Stimulated activated CD8-positive, alpha-beta memory T cell treated with anti-CD3 and anti-CD28 coated beads, Interleukin-2, amount 100 ng/mL, for 1 hour (primary cell): Measurements from ENCODE around the gene KCNH5.
"Not testable (repeated sequence)": the region's sequence is repeated elsewhere in the genome, so short reads cannot be mapped to it uniquely, and the experiment has no call there.

Experiments
- DNase-seq, 2 donors: peaks; one replicate each; pipeline ENCODE4 v3.0.0-alpha.2; 2020; ENCODE audit warnings: low read depth in 2 of 2

KCNH5 gene

GRCh38 chr14:62882967-62883366 is 162.3 kb downstream of the KCNH5 start:
- DNase-seq, result no peak

GRCh38 chr14:62866376-62866775 is 178.9 kb downstream of the KCNH5 start:
- no peak for DNase-seq

GRCh38 chr14:62864588-62864987 is 180.7 kb downstream of the KCNH5 start:
- DNase-seq, result no peak

GRCh38 chr14:62858011-62858410 is 187.2 kb downstream of the KCNH5 start:
- DNase-seq, result not testable (repeated sequence)

- no peak for DNase-seq
Observed at GRCh38 chr14:62854951-62855350, 190.3 kb downstream of the KCNH5 start.

GRCh38 chr14:62847168-62847567 is 198.1 kb downstream of the KCNH5 start:
- no peak for DNase-seq

GRCh38 chr14:62844546-62844945 is 200.7 kb downstream of the KCNH5 start:
- no peak for DNase-seq

GRCh38 chr14:62824086-62824485 is 221.2 kb downstream of the KCNH5 start:
- no peak for DNase-seq

- DNase-seq, result no peak
Observed at GRCh38 chr14:62819931-62820330, 225.3 kb downstream of the KCNH5 start.

GRCh38 chr14:62807636-62808035 is 237.6 kb downstream of the KCNH5 start:
- DNase-seq, result no peak

- no peak for DNase-seq
Observed at GRCh38 chr14:62800577-62800976, 244.7 kb downstream of the KCNH5 start.

- DNase-seq, result no peak
Observed at GRCh38 chr14:62796431-62796830, 248.8 kb downstream of the KCNH5 start.

- DNase-seq, result no peak
Observed at GRCh38 chr14:62792578-62792977, 252.7 kb downstream of the KCNH5 start.

- DNase-seq, result not testable (repeated sequence)
Observed at GRCh38 chr14:62781328-62781727, 263.9 kb downstream of the KCNH5 start.

- DNase-seq, result no peak
Observed at GRCh38 chr14:62778852-62779251, 266.4 kb downstream of the KCNH5 start.

GRCh38 chr14:62778310-62778709 is 266.9 kb downstream of the KCNH5 start:
- DNase-seq, result no peak

- DNase-seq, result no peak
Observed at GRCh38 chr14:62777510-62777909, 267.7 kb downstream of the KCNH5 start.

- no peak for DNase-seq
Observed at GRCh38 chr14:62776300-62776699, 269.0 kb downstream of the KCNH5 start.

- no peak for DNase-seq
Observed at GRCh38 chr14:62768753-62769152, 276.5 kb downstream of the KCNH5 start.

GRCh38 chr14:62763951-62764350 is 281.3 kb downstream of the KCNH5 start:
- no peak for DNase-seq

- DNase-seq, result no peak
Observed at GRCh38 chr14:62759796-62760195, 285.5 kb downstream of the KCNH5 start.

GRCh38 chr14:62746881-62747280 is 298.4 kb downstream of the KCNH5 start:
- DNase-seq, result not testable (repeated sequence)

GRCh38 chr14:62745496-62745895 is 299.8 kb downstream of the KCNH5 start:
- no peak for DNase-seq

- DNase-seq, result no peak
Observed at GRCh38 chr14:62743560-62743959, 301.7 kb downstream of the KCNH5 start.

GRCh38 chr14:62743118-62743517 is 302.1 kb downstream of the KCNH5 start:
- no peak for DNase-seq
